HPDE6-E6E7 (cell line): Measurements from ENCODE around the gene KRT2.

Experiments
- DNase-seq: peaks from one replicate; pipeline ENCODE4 v3.0.0; 2011; ENCODE audit warnings: missing footprints; ENCODE audit errors: extremely low spot score

The KRT2 gene

GRCh38 chr12:52637299-52637698, 14.7 kb downstream of the KRT2 start:
- no peak for DNase-seq

DNA sequence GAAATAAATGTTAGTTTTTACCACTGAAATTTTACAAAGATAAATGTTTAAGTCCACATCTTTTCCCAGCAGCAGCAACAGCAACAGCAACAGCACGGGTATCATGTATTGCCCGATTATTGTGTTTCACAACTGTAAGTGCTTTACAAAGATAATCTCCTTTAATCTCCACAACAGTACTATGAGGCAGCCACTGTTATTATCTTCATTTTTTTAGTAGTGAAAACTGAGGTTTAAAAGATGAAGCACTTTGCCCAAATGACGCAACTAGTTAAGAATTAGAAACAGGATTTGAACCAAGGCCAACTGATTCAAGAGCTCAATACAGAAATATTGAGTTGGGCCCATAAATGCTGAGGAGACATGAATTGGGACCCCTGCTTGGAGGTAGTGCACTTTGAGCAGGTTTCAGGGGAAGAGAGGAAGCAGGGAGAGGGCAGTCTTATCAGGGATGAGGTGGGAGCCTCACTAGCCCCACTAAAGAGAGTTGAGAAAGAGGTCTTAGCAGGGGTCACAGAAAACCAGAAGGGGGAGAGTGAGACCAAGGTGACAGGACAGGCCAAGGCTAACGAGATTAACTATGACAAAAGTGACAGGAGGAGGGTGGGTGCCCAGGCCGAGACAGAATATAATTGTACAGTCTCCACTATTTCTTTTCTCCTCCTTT, 15.3 kb downstream of the KRT2 start:
- no peak for DNase-seq

DNA sequence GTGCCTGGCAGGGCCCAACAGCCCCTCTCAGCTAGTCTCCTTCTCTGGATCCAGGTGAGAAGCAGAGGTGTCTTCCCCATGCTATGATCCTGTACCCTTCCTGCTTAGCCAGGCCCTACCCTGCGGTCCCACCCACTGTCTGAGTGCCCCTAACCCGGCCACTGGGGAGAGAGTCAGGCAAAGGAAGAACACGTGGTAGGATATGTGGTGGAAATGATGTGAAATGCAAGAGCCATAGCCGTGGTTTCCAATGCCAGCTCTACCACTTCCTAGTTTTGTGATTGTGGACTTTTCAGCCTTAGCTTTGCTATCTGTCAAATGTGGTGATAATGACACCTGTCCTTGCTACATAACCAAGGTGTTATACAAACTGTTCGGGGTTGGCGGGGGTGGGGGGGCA, 15.8 kb downstream of the KRT2 start:
- no peak for DNase-seq

DNA sequence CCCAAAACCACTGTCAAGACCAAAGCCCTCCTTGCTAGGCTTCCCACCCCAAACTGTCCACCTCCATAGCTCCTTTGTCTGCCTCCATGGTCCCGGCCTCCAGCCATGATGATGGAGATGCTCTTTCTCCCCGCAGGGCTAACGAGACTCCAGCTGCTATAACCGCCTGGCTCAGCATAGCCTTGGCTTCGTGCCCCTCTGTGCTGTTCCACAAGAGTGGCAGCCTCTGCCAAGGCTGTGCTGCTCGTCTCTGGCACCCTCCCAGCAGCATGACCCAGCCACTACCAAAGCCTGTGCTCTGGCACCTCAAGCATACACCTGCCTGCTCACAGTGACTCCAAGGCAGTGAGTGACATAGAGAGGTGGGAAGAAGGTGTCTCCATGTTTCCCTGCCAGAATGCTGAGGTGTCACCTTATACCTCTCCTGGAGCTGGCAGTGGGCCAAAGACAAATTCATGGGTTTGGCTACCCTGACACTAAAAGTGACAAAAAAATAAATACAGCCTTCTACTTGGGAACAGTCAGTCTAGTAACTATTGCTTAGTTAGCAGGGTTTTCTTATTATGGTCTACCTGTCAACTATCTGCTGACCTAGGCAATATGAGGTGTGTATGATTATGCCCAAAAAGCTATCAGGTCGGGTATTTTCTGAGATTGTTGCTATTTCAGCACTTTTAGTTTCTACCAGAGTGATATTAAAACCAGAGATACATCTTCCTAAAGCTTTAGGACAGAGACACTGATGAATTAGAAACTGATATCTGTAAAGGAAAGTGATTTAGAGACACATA, 17.6 kb downstream of the KRT2 start:
- DNase-seq = no peak

DNA sequence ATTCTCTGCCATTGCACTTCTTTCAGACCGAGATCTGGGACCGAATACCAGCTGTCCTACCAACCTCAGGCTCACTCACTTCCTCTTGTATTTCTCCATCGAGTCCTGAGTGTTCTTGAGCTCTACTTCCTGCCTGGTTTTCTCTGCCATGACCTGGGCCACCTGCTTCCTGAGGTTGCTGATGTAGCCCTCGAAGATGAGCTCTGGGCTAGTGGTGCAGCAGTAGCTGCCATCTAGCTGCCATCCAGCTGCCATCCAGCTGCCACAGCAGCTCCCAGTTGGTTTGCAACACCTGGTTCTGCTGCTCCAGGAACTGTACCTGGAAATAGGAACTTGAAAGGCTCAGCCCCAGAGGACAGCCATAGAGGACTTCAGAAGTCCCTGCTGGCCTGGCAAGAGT, 18.6 kb downstream of the KRT2 start:
- no peak for DNase-seq

DNA sequence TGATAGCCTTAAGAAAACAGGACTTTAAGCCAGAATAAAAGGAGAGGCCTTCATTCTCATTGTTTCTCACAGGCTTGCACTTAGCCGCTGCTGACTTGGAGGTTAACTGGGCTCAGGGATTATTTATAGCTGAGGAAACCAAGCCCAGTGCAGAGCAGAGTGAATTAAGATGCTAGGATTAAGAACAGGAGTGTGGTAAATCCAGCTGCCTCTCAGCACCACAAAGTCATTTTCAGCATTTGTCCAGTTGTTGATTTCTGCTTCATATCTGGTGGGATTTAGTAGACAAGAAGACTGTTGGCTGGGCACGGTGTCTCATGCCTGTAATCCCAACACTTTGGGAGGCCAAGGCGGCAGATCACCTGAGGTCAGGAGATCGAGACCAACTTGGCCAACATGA, 19.4 kb downstream of the KRT2 start:
- no peak for DNase-seq

- no peak for DNase-seq
These were observed 20.1 kb downstream of the KRT2 start for GRCh38 chr12:52631676-52632459.

GRCh38 chr12:52631264-52631663, 20.7 kb downstream of the KRT2 start:
- no peak for DNase-seq

DNA sequence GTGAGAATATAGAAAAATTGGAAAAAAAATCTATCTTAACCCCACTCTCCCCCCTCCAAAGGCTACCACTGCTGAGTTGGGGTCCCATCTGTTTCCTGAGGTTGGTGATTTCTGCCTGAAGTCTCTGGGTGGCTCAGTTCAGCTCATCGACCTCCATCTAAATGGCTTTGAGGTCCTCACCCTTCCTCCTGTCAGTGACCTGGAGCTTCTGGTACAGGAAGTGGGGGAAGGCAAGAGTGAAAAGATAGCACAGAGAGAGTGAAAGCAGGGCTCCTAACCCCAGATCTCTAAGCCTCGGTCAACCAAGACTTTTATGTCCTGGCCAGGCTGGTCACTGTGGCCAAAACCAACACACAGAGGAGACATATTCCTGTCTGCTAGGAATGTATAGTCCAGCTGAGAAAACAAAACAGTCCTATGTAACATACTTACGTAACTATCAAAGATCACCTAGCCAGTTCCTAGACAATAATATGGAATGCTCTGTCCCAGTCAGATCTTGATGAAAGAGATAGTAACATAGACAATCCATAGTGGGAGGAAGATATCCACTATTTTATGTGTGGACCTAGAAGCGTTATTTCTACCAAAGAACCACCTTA, 21.3 kb downstream of the KRT2 start:
- DNase-seq = no peak

DNA sequence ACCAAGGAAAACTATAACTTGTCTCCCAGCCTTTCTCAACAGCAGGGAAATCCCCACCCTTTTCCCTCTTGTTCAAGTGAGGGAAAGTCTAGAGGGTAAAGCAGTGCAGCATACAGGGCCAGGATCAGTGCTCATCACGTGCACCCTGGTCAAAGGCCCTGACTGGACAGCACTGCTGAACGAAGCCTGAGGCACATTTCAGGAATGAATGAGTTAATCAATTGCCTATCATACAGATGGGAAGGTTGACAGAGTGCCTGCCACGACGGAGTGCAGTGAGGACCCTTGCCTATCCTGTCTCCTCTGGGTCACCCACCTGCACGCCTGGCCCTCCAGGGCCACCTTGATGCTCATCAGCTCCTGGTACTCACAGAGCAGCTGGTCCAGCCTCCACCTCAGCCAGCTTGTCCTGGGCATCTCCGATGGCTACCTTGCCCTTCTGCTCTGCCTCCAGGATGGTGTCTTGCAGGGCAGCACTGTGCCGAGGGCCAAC, 22.0 kb downstream of the KRT2 start:
- no peak for DNase-seq

DNA sequence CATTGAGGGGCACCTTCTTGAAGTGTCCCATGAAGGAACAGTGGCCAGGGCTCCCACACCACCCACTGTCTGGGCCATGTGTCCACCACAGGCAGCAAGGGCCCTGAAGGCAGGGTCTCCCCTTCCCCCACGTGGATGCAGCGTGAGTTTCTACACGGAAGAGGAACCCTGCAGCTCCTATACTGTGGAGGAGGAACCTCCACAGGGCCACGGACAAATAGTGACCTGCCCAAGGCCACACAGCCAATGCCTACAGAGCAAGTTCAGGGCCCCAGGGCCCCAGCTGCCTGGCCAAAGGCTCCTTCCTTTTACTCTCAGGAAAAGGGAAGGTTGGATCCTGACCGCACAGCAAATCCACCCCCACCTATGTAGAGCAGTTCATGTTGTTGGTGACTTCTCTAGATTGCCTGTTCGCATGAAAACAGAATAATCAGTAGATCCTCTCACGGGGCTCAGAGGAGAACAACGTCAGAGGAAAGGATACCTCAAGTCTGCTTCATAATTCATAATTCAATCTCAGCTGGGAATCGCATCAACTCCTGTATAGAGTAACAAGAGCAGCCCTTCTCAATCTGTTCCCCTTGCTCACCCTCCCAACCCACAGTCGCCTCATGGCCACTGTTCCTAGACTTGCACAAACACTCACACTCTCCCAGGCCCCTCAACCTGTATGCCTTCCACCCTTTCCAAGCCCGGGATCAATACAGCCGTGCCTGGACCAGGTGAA, 22.6 kb downstream of the KRT2 start:
- DNase-seq = no peak

DNA sequence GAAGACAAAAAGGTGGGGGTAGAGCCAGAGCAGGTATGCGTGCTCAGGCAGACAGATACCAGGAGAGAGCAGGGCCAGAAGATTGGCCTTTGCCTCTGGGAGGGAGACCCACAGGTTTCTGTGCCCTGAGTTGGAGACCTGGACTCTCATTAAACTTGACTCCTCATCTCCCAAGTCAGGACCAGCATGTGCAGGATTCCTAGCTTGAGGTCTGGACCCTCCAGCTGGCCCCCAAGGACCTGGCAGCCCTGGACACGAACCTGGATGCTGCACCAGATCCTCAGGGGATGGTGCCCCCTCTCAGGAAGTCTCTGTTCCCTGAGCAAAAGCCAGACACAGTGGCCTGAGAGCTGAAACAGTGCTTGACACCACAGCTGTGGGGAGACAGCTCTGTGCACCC, 23.2 kb downstream of the KRT2 start:
- no peak for DNase-seq

GRCh38 chr12:52628111-52628507, 23.9 kb downstream of the KRT2 start:
- no peak for DNase-seq

DNA sequence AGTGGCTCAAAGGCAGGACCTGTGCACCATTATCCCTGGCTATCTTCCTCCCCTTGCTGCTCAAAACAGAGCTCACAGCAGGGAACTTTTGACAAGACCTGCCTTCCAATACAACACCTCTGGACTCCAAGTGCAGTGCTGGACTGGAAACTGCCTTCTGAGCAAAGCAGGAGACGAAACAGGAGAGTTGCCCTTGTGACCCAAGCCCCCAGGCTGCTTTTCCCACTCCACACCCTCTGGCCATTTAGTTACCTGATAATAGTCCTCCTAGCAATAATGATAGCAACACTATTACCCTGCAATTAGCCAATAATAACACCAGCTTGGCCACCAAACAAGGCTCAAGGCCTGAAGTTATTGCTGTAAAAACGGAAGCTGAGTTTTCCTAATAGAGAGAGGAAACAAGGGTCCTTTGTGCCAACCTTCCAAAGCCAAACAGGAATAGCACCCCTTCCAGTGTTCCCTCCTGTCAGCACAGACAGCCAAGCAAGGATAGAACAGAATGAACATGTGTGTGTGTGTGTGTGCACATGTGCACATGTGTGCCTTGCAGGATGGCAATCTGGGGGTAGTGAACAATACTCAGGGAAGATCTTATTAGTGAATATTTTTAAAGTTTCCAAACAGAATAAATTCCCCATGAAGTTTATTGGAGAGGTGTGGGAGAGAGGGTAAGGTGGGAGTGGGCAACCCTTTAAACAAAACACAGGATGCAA, 24.5 kb downstream of the KRT2 start:
- no peak for DNase-seq

DNA sequence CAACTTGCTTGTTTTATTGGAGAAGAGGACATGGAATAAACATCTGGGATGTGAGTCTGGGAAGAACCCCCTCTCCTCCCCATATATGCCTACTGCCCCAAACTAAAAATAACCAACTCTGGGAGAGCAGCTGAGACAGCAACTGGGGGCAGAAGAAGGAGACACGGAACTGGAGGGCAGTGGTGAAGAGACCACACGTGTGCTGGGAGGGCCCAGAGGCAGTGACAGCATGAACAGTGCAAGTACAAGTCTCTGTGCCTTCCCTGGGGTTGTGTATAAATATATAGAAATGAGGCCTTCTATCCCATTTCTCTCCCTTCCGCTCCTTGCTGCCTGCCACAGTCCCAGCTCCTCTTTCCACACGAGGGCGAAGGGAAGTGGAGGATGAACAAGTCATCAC, 29.7 kb downstream of the KRT2 start:
- no peak for DNase-seq

DNA sequence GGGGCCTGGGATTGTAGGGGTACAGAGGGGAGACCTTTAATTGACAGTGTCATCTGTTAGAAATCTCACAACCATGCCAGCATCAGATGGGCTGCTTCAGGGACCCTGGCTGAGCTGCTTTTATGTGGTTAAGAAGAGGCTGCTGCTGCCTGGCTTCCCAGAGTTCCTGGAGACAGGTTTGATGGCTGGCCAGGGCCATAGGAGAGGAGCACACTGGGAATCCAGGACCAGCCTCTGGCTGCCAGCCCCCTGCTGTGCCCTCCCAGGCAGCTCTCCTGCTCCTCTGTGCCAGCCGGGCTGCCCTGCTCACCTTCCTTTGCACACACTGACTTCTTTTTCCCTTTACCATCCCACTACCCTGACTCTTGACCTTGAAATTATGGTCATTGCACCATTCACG, 33.1 kb downstream of the KRT2 start:
- DNase-seq = no peak

GRCh38 chr12:52618216-52618615, 33.8 kb downstream of the KRT2 start, which contains the start of gene KRT73:
Gene KRT73 (minus strand): TSS chr12:52618559. CDS start chr12:52618524, 35 bp downstream.
- no peak for DNase-seq

- no peak for DNase-seq
These were observed 34.6 kb downstream of the KRT2 start for GRCh38 chr12:52617403-52617785.

- DNase-seq = no peak
These were observed 35.2 kb downstream of the KRT2 start for GRCh38 chr12:52616680-52617402.

DNA sequence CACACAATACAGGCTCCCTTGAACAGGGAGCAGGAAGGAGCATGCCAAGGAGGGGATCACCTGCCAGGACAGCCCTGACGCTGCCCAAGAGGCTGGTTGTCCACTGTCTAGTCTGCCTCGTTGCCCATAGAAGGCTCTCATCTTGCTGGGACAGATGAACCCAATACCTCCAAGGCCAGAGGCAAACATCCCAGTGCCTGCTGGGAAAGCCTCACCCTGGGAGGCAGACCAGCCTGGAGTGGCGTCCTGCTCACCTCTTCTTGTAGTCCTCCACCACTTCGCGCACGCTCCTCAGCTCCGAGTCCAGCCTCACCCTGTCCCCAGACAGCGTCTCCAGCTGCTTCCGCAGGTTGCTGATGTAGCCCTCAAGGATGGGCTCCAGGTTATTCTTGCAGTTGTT, 36.1 kb downstream of the KRT2 start:
- DNase-seq = no peak
